DMS53 treated with DMSO at 0.1 percent for 48 hours (cell line): Measurements from ENCODE around the gene PDHX.
A peak's percentile ranks its signal among the peaks of the same experiment; 100 is the strongest.

Experiments
- DNase-seq: peaks from one replicate; lab custom pipeline; 2025; ENCODE audit not compliant: unreplicated experiment; lab: John Stamatoyannopoulos, UW

PDHX gene

GRCh38 chr11:35043936-35044335, 127.5 kb downstream of the PDHX start:
- no peak for DNase-seq

- peak; percentile 94 for DNase-seq
Observed at GRCh38 chr11:35045236-35045820, 128.9 kb downstream of the PDHX start.
